HEK293 (cell line): ENCODE results near the gene ADGRB3.

Source experiments
- CTCF ChIA-PET: fragments of 350-600 bp; formaldehyde crosslinking; extraction: SDS; loops from one replicate; lab custom pipeline; 2021; ENCODE audit warnings: antibody characterized with exemption; lab: Yijun Ruan, JAX
- POLR2A ChIA-PET: fragments of 300-600 bp; formaldehyde crosslinking; extraction: SDS; loops from one replicate; lab custom pipeline; 2020; ENCODE audit warnings: antibody characterized with exemption, inconsistent platforms; lab: Yijun Ruan, JAX
- H3K27ac ChIP-seq: fragments of 200-500 bp; sonication (Bioruptor generic); 2 replicates; pipeline ENCODE4 v1.5.1; 2014; ENCODE audit warnings: low read depth, low read length, control low read depth, inconsistent platforms; ENCODE audit errors: extremely low read depth
- H3K36me3 ChIP-seq, 2 experiments: fragments of 200-500 bp in 1 of 2; sonication (Bioruptor generic) in 1 of 2; 1 replicate in 1 of 2; 2 replicates in 1 of 2; pipeline ENCODE4 v1.5.1; 2014 to 2017; ENCODE audit warnings: inconsistent platforms in 2 of 2, low read length in 2 of 2; ENCODE audit not compliant: control insufficient read depth in 2 of 2, insufficient read depth in 1 of 2
- H3K4me1 ChIP-seq: fragments of 200-500 bp; sonication (Bioruptor generic); 2 replicates; pipeline ENCODE4 v1.5.1; 2014; ENCODE audit warnings: mild to moderate bottlenecking, low read length, inconsistent platforms; ENCODE audit not compliant: control insufficient read depth, insufficient read depth
- H3K4me3 ChIP-seq: 2 replicates; pipeline ENCODE4 v1.5.1; 2011; ENCODE audit warnings: low read depth, mild to moderate bottlenecking, control low read depth, low read length, moderate library complexity
- H3K9me3 ChIP-seq: fragments of 200-500 bp; sonication (Bioruptor generic); 2 replicates; pipeline ENCODE4 v1.5.1; 2014; ENCODE audit warnings: low read depth, low read length, inconsistent platforms; ENCODE audit not compliant: control insufficient read depth, insufficient read depth
- BCL11A ChIP-seq: fragments of 450-650 bp; formaldehyde crosslinking; IDR thresholded peaks from 2 replicates; pipeline ENCODE4 v1.5.1; 2016; ENCODE audit warnings: low read depth, missing biosample characterization, missing genetic modification characterization
- EGR2 ChIP-seq: fragments of 450-650 bp; formaldehyde crosslinking; IDR thresholded peaks from 2 replicates; pipeline ENCODE4 v1.5.1; 2016; ENCODE audit warnings: low read depth, missing biosample characterization, missing genetic modification characterization
- HIC1 ChIP-seq: fragments of 450-650 bp; formaldehyde crosslinking; IDR thresholded peaks from 2 replicates; pipeline ENCODE4 v1.5.1; 2016; ENCODE audit warnings: missing biosample characterization, missing genetic modification characterization
- IKZF3 ChIP-seq: fragments of 450-650 bp; IDR thresholded peaks from 2 replicates; pipeline ENCODE4 v1.5.0; 2018; ENCODE audit warnings: missing biosample characterization, mild to moderate bottlenecking, missing genetic modification characterization, moderate library complexity
- OSR2 ChIP-seq: fragments of 450-650 bp; formaldehyde crosslinking; IDR thresholded peaks from 2 replicates; pipeline ENCODE4 v1.5.1; 2016; ENCODE audit warnings: missing biosample characterization, missing genetic modification characterization
- PBX3 ChIP-seq: sonication (generic); formaldehyde crosslinking; IDR thresholded peaks from 2 replicates; pipeline ENCODE4 v1.8.1; 2022; ENCODE audit warnings: mild to moderate bottlenecking, moderate library complexity, missing genetic modification reagents
- PRDM1 ChIP-seq: fragments of 450-650 bp; formaldehyde crosslinking; IDR thresholded peaks from 2 replicates; pipeline ENCODE4; 2016; ENCODE audit warnings: missing biosample characterization, missing genetic modification characterization
- TRIM28 ChIP-seq: IDR thresholded peaks from 2 replicates; pipeline ENCODE4 v1.6.1; 2011; ENCODE audit warnings: low read length, control low read depth, borderline replicate concordance
- WT1 ChIP-seq: fragments of 450-650 bp; formaldehyde crosslinking; IDR thresholded peaks from 2 replicates; pipeline ENCODE4 v1.5.1; 2016; ENCODE audit warnings: missing biosample characterization, missing genetic modification characterization
- ZBTB7A ChIP-seq: fragments of 450-650 bp; formaldehyde crosslinking; IDR thresholded peaks from 2 replicates; pipeline ENCODE4 v1.5.1; 2016; ENCODE audit warnings: low read depth, missing biosample characterization, missing genetic modification characterization
- ZNF114 ChIP-seq: fragments of 450-650 bp; formaldehyde crosslinking; IDR thresholded peaks from 2 replicates; pipeline ENCODE4 v1.5.0; 2017; ENCODE audit warnings: missing biosample characterization, missing genetic modification characterization
- ZNF155 ChIP-seq: fragments of 450-650 bp; formaldehyde crosslinking; IDR thresholded peaks from 2 replicates; pipeline ENCODE4 v1.5.1; 2016; ENCODE audit warnings: missing biosample characterization, missing genetic modification characterization
- ZNF174 ChIP-seq: fragments of 450-650 bp; formaldehyde crosslinking; IDR thresholded peaks from 2 replicates; pipeline ENCODE4 v1.5.0; 2017; ENCODE audit warnings: missing biosample characterization, mild to moderate bottlenecking, missing genetic modification characterization
- ZNF24 ChIP-seq: fragments of 450-650 bp; formaldehyde crosslinking; IDR thresholded peaks from 2 replicates; pipeline ENCODE4 v1.5.1; 2016; ENCODE audit warnings: missing biosample characterization, missing genetic modification characterization
- ZNF350 ChIP-seq: fragments of 450-650 bp; formaldehyde crosslinking; IDR thresholded peaks from 2 replicates; pipeline ENCODE4 v1.5.0; 2017; ENCODE audit warnings: missing biosample characterization, mild to moderate bottlenecking, missing genetic modification characterization
- ZNF423 ChIP-seq: fragments of 450-650 bp; formaldehyde crosslinking; IDR thresholded peaks from 2 replicates; pipeline ENCODE4 v1.5.1; 2016; ENCODE audit warnings: missing biosample characterization, missing genetic modification characterization
- ZNF426 ChIP-seq: fragments of 450-650 bp; formaldehyde crosslinking; IDR thresholded peaks from 2 replicates; pipeline ENCODE4 v1.5.1; 2017; ENCODE audit warnings: missing biosample characterization, missing genetic modification characterization, mild to moderate bottlenecking, inconsistent platforms, moderate library complexity
- ZNF521 ChIP-seq: fragments of 450-650 bp; formaldehyde crosslinking; IDR thresholded peaks from 2 replicates; pipeline ENCODE4 v1.5.1; 2017; ENCODE audit warnings: missing biosample characterization, mild to moderate bottlenecking, missing genetic modification characterization
- ZNF548 ChIP-seq: fragments of 450-650 bp; formaldehyde crosslinking; IDR thresholded peaks from 2 replicates; pipeline ENCODE4 v1.5.1; 2016; ENCODE audit warnings: missing biosample characterization, missing genetic modification characterization
- ZNF558 ChIP-seq: fragments of 450-650 bp; formaldehyde crosslinking; IDR thresholded peaks from 2 replicates; pipeline ENCODE4 v1.5.1; 2016; ENCODE audit warnings: missing biosample characterization, missing genetic modification characterization
- ZNF621 ChIP-seq: fragments of 450-650 bp; formaldehyde crosslinking; IDR thresholded peaks from 2 replicates; pipeline ENCODE4 v1.5.1; 2017; ENCODE audit warnings: missing biosample characterization, missing genetic modification characterization
- ZNF624 ChIP-seq: fragments of 450-650 bp; formaldehyde crosslinking; IDR thresholded peaks from 2 replicates; pipeline ENCODE4 v1.5.1; 2017; ENCODE audit warnings: missing biosample characterization, missing genetic modification characterization
- ZXDB ChIP-seq: fragments of 450-650 bp; formaldehyde crosslinking; IDR thresholded peaks from 2 replicates; pipeline ENCODE4 v1.5.1; 2016; ENCODE audit warnings: missing biosample characterization, missing genetic modification characterization
- TF ChIP-seq, protein P1 (sequence below): fragments of 450-650 bp; formaldehyde crosslinking; IDR thresholded peaks from 2 replicates; pipeline ENCODE4 v1.5.1; 2016; ENCODE audit warnings: missing biosample characterization, missing genetic modification characterization
- TF ChIP-seq, protein P2 (sequence below): fragments of 450-650 bp; formaldehyde crosslinking; IDR thresholded peaks from 2 replicates; pipeline ENCODE4 v1.5.0; 2017; ENCODE audit warnings: missing biosample characterization, missing genetic modification characterization, borderline replicate concordance
- TF ChIP-seq, protein P3 (sequence below): fragments of 450-650 bp; formaldehyde crosslinking; IDR thresholded peaks from 2 replicates; pipeline ENCODE4 v1.5.1; 2016; ENCODE audit warnings: missing biosample characterization, missing genetic modification characterization

Gene ADGRB3

GRCh38 chr6:68892452-68892851 lies 257.4 kb downstream of the ADGRB3 start:
- H3K9me3 ChIP-seq = no peaks in the 10 kb centered on the region
- no peaks in the 10 kb centered on the region for H3K36me3 ChIP-seq
- no peaks in the 10 kb centered on the region for H3K4me1 ChIP-seq
- no peak overlapping the region for H3K4me3 ChIP-seq
- POLR2A ChIA-PET = no interaction called here
- H3K27ac ChIP-seq = no peak overlapping the region
- no peak for TF ChIP-seq ZBTB7A
- TF ChIP-seq PBX3 (CRISPR knock-in tag) = no peak
- no peak for TF ChIP-seq ZNF521 (tag by site-specific recombination)
- TF ChIP-seq ZNF24 = no peak
- no peak for TF ChIP-seq WT1 (tag by site-specific recombination)
- TF ChIP-seq, protein P1, sequence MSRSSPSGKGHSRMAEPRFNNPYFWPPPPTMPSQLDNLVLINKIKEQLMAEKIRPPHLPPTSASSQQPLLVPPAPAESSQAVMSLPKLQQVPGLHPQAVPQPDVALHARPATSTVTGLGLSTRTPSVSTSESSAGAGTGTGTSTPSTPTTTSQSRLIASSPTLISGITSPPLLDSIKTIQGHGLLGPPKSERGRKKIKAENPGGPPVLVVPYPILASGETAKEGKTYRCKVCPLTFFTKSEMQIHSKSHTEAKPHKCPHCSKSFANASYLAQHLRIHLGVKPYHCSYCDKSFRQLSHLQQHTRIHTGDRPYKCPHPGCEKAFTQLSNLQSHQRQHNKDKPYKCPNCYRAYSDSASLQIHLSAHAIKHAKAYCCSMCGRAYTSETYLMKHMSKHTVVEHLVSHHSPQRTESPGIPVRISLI (tag by site-specific recombination) = no peak
- TF ChIP-seq IKZF3 (tag by site-specific recombination) = no peak
- no peak for TF ChIP-seq TRIM28
- no peak for TF ChIP-seq ZNF624 (tag by site-specific recombination)
- TF ChIP-seq OSR2 = no peak
- TF ChIP-seq ZNF621 (tag by site-specific recombination) = no peak
- TF ChIP-seq ZNF423 (tag by site-specific recombination) = no peak
- TF ChIP-seq ZXDB (tag by site-specific recombination) = no peak
- CTCF ChIA-PET = no interaction called here

- CTCF ChIA-PET = no interaction called here
- POLR2A ChIA-PET = no interaction called here
- TF ChIP-seq ZNF558 (tag by site-specific recombination) (no peak), ZNF548 (tag by site-specific recombination) (no peak), ZNF426 (tag by site-specific recombination) (no peak), ZBTB7A (no peak)
- TF ChIP-seq, protein P2, sequence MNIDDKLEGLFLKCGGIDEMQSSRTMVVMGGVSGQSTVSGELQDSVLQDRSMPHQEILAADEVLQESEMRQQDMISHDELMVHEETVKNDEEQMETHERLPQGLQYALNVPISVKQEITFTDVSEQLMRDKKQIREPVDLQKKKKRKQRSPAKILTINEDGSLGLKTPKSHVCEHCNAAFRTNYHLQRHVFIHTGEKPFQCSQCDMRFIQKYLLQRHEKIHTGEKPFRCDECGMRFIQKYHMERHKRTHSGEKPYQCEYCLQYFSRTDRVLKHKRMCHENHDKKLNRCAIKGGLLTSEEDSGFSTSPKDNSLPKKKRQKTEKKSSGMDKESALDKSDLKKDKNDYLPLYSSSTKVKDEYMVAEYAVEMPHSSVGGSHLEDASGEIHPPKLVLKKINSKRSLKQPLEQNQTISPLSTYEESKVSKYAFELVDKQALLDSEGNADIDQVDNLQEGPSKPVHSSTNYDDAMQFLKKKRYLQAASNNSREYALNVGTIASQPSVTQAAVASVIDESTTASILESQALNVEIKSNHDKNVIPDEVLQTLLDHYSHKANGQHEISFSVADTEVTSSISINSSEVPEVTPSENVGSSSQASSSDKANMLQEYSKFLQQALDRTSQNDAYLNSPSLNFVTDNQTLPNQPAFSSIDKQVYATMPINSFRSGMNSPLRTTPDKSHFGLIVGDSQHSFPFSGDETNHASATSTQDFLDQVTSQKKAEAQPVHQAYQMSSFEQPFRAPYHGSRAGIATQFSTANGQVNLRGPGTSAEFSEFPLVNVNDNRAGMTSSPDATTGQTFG (tag by site-specific recombination) = no peak
These were observed 260.8 kb downstream of the ADGRB3 start for GRCh38 chr6:68895929-68896328.

DNA sequence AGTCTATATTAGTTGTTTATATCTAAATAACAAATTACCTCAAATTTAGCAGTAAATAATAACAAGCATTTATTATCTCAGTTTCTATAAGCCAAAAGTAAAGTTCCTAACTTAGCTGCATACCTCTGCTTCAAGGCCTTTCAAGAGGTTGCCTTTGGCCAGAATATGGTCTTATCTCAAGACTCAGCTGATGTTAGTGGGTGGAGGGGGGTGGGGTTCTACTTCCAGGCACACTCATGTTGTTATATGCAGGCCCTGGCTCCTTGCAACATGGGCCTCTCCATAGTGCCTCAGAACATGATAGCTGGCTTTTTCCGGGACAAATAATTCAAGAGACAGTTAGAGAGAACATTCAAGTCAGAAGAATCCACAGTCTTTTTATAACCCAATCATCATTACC lies 266.0 kb downstream of the ADGRB3 start:
- ChIA-PET POLR2A (no interaction called here), CTCF (no interaction called here)
- no peaks in the 10 kb centered on the region for H3K36me3 ChIP-seq
- no peaks in the 10 kb centered on the region for H3K4me1 ChIP-seq
- H3K27ac ChIP-seq = no peak overlapping the region
- no peaks in the 10 kb centered on the region for H3K9me3 ChIP-seq
- no peak overlapping the region for H3K4me3 ChIP-seq
- TF ChIP-seq ZNF155 (tag by site-specific recombination) = no peak
- TF ChIP-seq PRDM1 (tag by site-specific recombination) = no peak
- no peak for TF ChIP-seq HIC1 (tag by site-specific recombination)
- no peak for TF ChIP-seq BCL11A (tag by site-specific recombination)
- TF ChIP-seq, protein P3, sequence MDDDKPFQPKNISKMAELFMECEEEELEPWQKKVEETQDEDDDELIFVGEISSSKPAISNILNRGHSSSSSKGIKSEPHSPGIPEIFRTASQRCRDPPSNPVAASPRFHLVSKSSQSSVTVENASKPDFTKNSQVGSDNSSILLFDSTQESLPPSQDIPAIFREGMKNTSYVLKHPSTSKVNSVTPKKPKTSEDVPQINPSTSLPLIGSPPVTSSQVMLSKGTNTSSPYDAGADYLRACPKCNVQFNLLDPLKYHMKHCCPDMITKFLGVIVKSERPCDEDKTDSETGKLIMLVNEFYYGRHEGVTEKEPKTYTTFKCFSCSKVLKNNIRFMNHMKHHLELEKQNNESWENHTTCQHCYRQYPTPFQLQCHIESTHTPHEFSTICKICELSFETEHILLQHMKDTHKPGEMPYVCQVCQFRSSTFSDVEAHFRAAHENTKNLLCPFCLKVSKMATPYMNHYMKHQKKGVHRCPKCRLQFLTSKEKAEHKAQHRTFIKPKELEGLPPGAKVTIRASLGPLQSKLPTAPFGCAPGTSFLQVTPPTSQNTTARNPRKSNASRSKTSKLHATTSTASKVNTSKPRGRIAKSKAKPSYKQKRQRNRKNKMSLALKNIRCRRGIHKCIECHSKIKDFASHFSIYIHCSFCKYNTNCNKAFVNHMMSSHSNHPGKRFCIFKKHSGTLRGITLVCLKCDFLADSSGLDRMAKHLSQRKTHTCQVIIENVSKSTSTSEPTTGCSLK (tag by site-specific recombination) = no peak
- no peak for TF ChIP-seq IKZF3 (tag by site-specific recombination)
- TF ChIP-seq EGR2 (tag by site-specific recombination) = no peak
- no peak for TF ChIP-seq ZNF350 (tag by site-specific recombination)
- TF ChIP-seq ZNF114 = no peak
- no peak for TF ChIP-seq ZNF174

More at GRCh38 chr6:68895929-68896328, 260.8 kb downstream of the ADGRB3 start:
- H3K4me3 ChIP-seq = no peak overlapping the region
- H3K4me1 ChIP-seq = no peaks in the 10 kb centered on the region
- no peaks in the 10 kb centered on the region for H3K36me3 ChIP-seq
- H3K9me3 ChIP-seq = no peaks in the 10 kb centered on the region
- no peak overlapping the region for H3K27ac ChIP-seq
